IPS-NIHi7 (cell line): ENCODE data around the gene SLC9A8.

ENCODE experiments used
- DNase-seq: peaks from one replicate; pipeline ENCODE4 v3.0.0; 2012; ENCODE audit warnings: mixed read lengths; ENCODE audit errors: extremely low spot score

SLC9A8 gene

GRCh38 chr20:49874696-49875095 is 62.1 kb downstream of the SLC9A8 start:
- no peak for DNase-seq

DNA sequence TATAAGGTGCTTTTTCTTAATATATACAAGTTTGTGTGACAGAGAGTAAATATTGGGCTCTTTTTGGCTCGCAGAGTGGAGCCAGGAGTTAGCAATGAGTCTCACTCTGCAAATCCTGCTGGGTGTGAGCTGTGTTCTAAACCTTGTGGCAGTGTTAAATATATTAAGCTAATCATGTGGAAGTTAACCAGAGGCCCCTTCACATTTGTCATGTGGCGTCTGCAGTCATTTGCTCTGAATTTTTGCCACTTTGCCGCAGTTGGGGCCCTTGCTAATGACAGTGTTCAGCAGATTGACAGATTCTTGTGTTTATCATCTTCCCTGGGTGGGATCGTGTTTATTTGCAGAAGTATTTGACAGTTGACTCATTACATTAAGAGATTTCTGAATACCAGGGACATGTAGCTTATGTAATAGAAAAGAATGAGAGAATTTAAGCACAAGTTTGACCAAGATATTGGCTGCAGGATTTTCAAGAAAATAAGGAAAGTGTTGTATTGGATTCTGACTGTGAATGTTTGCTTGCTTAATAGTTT is 64.8 kb downstream of the SLC9A8 start:
- DNase-seq = no peak

DNA sequence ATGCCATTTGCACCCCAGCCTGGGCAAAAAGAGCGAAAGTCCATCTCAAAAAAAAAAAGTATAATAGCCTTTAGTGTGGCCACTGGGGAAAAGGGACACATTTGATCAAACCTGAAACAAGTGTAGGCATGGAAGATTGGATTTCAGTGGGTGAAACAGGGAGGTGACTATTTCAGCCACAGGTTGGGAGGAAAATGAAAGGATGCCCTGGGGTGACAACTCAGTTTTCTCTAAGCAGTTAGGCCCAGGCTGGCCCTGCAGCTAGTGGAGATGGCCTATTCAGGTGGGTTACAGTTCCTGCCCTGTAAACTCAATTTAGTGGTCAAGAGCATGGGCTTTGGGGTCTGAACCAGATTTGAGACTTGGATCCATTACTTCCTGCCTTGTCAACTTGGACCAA is 66.3 kb downstream of the SLC9A8 start:
- DNase-seq = no peak

DNA sequence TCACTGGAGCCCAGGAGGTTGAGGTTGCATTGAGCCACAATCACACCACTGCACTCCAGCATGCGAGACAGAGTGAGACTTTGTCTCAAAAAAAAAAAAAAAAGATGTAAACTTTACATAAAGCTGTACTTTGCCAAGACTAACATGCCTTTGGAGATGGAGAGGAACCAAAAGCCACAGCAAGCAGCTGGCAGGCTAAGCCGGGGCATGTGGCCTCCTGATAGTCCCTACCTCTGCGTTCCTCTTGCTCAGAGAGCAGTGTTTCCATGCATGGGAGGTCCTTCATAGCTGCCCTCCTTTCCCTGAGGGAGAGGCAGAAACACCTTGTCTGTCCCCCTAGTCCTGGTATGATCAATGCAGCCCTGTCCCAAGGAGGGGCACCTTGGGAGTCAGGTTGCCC is 67.5 kb downstream of the SLC9A8 start:
- DNase-seq = no peak

GRCh38 chr20:49880724-49881445 is 68.3 kb downstream of the SLC9A8 start:
- DNase-seq = no peak

DNA sequence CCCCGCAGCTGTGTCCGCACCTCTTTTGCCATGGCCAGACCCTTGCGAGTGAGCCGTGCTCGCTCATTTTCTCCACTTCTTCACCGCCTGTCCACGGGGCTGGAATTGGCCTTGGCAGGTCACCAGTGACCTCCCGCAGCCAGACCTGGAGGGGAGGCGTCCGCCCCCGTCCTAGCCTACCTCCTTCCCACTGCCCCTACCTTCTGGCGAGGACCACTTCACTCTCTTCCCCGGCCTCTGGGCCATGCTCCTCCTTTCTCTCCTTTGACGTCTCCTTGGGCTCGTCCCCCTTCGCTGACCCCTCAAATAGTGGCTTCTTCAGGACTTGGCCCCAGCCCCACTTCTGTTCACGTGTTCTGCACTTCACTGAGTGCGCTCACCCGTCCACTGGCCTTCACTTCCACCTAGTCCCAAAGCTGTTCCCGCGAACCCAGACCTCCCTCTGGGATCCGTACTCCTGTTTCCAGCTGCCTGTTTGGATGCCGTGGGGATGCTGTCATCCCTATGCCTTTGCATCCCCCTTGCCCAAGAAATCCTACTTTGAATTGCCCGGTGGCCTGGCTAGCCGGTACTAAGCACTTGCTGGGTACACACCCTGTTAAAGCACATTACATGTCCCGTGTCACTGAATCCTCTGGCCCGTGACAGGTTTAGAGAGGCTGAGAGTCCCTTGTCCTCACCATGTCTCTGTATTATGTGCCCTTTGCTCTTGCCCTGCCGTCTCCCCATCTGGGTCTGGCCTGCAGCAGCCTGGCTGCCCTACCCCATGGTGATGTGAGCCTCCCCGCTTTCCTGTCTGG is 69.7 kb downstream of the SLC9A8 start:
- DNase-seq = no peak

DNA sequence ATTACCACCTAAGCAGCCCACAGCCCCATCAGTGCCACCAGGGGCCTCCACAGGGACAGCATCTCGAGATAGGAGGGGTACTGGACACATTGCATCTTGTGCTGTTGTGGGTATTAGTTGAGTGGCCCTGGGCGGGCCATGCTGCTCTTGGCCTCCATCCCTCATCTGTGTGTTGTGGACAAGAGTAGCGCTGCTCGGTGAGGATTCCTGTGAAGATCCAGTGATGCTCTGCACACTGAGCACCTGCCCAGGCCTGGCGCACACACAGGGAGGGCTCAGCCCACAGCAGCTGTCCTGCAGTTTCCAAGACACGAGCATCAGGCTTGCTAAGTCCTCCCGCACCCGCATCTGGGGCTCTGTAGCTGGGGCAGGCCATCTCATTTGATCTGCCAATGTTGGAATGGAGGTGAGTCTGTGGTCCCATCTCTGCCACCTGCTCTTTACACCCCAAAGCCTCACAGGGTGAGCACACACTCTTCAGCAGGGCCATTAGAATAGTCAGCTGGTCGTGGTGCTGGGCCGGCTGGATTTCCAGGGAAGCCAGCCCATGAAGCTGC is 70.7 kb downstream of the SLC9A8 start:
- DNase-seq = no peak

DNA sequence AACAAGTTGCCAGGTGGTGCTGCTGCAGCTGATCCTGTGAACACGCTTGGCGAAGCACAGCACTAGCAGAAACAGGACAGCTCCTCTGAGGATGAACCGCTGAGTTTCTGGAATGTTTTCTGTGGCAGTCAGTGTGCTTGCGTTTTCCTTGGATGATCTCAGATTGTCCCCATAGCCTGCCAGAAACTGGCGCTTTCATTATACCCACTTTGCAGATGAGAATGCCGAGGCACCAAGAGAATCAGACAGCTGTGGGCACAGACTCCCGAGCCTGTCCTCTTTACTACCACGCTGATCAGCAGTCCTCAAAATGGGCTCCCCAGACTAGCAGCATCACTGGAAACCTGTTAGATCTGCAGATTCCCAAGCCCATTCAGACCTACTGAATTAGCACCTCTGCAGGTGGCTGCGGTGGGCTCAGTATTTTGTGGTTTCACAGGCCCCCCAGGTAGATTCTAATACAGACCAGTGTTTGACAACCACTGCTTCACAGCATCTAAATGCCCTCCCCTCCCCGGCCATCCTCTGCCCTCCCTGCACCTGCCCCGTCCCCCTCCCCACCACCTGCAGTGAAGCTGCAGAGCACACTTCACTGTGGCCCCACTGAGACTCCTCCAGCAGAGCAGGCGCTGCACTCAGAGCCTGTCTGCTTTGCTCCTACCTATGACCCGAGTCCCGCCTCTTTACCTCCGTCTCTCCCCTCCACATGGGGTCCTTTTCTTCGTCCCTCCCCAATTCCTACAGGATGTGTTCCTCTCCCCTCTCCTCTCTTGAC is 73.1 kb downstream of the SLC9A8 start:
- DNase-seq = no peak

- no peak for DNase-seq
These were observed 74.1 kb downstream of the SLC9A8 start for GRCh38 chr20:49886571-49887213.

DNA sequence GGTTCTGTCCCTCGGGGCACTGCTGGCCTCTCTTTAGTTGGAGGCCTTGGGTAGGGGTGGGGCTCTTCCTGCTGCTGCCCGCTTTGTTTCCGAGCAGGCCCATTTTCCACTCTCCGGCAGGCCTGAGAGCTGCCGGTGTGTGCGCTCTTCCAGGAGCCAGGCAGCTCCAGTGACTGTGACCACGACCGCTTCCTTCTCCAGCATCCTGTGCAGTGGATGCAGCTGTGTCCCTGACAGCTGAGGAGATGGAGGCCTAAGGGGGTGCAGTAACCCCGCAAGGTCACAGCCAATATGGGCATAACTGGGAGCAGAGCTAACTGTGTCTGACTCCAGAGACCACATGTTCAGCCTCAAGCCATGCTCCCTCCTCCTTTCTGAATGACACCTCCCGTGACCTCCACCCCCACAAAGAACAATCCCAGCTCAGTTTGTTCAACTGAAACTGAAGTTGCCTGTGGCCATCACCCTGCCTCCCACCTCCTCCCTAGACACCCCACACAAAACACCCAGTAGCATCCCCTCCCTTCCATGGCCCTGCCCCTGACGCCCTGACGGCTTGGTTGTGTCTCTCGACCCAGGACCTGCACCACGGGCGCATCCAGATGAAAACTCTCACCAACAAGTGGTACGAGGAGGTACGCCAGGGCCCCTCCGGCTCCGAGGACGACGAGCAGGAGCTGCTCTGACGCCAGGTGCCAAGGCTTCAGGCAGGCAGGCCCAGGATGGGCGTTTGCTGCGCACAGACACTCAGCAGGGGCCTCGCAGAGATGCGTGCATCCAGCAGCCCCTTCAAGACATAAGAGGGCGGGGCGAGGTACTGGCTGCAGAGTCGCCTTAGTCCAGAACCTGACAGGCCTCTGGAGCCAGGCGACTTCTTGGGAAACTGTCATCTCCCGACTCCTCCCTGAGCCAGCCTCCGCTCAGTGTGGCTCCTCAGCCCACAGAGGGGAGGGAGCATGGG is 74.9 kb downstream of the SLC9A8 start:
- DNase-seq = no peak

DNA sequence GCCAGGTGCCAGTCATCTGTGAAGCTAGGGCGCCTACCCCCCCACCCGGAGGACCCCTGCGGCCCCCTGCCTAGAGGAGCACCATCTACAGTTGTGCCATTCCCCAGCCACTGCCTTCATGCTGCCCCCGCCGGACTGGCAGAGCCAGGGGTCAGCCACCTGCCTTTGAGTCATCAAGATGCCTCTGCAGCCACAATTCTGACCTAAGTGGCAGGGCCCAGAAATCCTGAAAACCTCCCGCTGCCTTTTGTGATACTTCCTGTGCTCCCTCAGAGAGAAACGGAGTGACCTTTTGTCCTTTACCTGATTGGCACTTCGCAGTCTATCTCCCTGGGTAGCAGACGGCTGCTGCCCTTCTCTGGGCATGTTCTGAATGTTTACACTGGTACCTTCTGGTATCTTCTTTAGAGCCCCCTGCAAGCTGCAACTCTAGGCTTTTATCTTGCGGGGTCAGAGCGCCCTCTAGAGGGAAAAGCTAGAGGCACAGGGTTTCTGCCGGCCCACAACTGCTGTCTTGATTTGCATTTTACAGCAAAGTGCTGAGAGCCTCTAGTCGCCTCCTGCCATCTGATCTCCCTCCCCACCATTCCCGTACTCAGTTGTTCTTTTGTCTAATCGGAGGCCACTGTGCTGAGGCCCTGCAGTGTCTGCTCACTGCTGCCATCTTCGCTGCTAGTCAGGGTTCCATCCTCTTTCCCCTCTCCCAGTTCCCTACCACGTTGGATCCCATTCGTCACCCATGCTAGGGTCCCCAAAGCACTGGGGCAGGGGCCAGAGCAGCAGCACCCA is 75.8 kb downstream of the SLC9A8 start:
- peak; percentile 90 for DNase-seq

- DNase-seq = no peak
These were observed 76.6 kb downstream of the SLC9A8 start for GRCh38 chr20:49889001-49889934.

DNA sequence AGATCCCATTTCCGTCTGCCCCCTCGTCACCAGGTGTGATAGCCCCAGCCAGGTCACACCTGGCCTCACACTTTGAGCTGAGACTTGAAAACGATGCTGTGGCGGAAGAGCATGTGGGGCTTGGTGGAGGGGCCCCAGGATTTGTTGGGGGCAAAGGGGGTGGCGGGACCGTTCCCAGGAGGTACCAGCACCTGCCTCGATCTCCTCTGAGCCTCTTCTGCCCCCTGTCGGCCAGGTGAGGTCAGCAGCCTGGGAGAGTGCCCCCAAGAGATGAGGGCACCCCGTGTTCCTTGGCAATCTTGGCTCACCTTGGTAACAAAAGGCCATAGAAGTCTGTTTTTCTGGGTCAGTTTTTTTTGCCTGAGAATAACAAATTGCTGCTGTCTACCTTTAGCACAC is 77.3 kb downstream of the SLC9A8 start:
- DNase-seq = no peak

DNA sequence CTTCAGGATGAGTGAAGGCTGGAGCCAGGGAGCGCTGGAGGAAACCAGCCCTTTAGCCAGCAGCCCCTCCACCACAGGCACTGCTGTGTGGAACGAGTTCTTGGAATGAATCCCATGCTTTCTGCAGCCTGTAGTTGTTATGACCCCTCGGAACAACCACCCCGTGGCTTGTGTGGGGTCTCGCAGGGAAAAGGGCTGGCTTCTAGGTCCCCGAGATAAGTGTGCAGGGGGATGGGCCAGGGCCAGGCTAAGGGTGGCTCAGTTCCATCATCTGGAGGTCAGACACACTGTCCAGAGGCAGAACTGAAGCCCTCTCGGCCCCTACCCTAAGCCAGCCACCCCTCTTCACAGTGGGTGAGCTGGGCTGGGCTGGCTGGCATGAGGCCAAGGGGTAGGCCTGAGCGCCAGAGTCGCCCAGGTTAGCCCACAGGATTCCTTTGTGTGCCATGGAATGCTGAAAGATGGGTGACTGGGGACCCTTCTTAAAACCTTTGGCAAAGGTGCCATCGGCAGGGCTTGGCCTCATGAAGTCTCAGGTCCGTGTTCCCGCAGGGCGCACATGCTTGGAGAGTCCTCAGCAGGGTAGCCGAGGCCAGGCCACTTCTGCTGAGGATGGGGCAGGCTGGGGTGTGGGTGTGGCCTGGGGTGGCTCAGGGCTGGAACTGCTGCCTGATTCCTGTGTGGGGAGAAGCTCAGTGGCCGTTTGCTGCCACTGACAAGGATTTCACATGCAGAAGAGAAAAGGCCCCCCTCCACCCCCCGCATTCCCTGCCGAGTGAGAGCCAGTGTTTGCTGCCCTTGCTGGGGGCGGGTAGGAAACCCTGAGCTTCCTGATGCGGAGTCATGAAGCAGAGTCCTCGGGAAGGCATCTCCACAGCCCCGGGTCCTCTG is 78.1 kb downstream of the SLC9A8 start:
- DNase-seq = peak; percentile 59

GRCh38 chr20:49891476-49892110 is 79.0 kb downstream of the SLC9A8 start:
- DNase-seq = no peak

- DNase-seq = no peak
These were observed 79.6 kb downstream of the SLC9A8 start for GRCh38 chr20:49892260-49892659.

- no peak for DNase-seq
These were observed 80.2 kb downstream of the SLC9A8 start for GRCh38 chr20:49892817-49893216.
